GM12878 (cell line): ENCODE data around the gene LHFPL2. TPM values are rescaled to one million over a fixed set of nuclear protein-coding genes. Genes with fewer than 3 reads are reported as not detected.

Source experiments
- ATAC-seq: fragments of 200-7000 bp; cut with Tn5 transposase; 3 replicates; pipeline ENCODE4 v1.9.1; 2020; ENCODE audit warnings: mild to moderate bottlenecking, moderate library complexity
- BruUV-seq: library from RNA; stranded (reverse); fragments of 400-500 nt; replicated peaks from 2 replicates; lab custom pipeline; 2021; lab: Mats Ljungman, UMichigan
- CTCF ChIA-PET: fragments of 300-600 bp; sonication (Branson Sonifier 250); formaldehyde crosslinking; extraction: SDS; loops from one replicate; lab custom pipeline; 2021; ENCODE audit warnings: inconsistent platforms; lab: Yijun Ruan, JAX
- POLR2A ChIA-PET: fragments of 350-600 bp; formaldehyde crosslinking; extraction: SDS; loops from one replicate; lab custom pipeline; 2021; ENCODE audit warnings: inconsistent platforms; lab: Charles Lee
- RAD21 ChIA-PET: fragments of 300-600 bp; sonication (Branson Sonifier 250); formaldehyde crosslinking; loops from one replicate; lab custom pipeline; 2023; ENCODE audit warnings: antibody characterized with exemption; ENCODE audit not compliant: unreplicated experiment; lab: Charles Lee
- SMC1A ChIA-PET: fragments of 300-600 bp; sonication (Branson Sonifier 250); formaldehyde crosslinking; loops from one replicate; lab custom pipeline; 2023; ENCODE audit not compliant: unreplicated experiment, uncharacterized antibody; lab: Charles Lee
- DNase-seq: peaks from one replicate; pipeline ENCODE4 v3.0.0-alpha.2; 2011; ENCODE audit warnings: low read depth, low spot score
- FAIRE-seq: peaks from 3 replicates; lab custom pipeline; 2011; peaks lifted over from hg19 to GRCh38; lab: Jason Lieb, UNC
- H2AFZ ChIP-seq: 2 replicates; pipeline ENCODE4 v1.6.0; 2011; ENCODE audit warnings: low read depth, low read length, control low read depth; ENCODE audit not compliant: control insufficient read depth
- H3K27ac ChIP-seq: 2 replicates; pipeline ENCODE4 v1.5.1; 2011; ENCODE audit warnings: control low read depth; ENCODE audit not compliant: control insufficient read depth, insufficient read depth
- H3K27me3 ChIP-seq, 2 experiments: replicated peaks in 1 of 2; 2 replicates each; pipeline versions ENCODE4 v1.6.0 to v1.6.1; 2011; ENCODE audit warnings: low read length in 1 of 2; ENCODE audit not compliant: control insufficient read depth in 2 of 2, insufficient read depth in 2 of 2
- H3K36me3 ChIP-seq, 2 experiments: 2 replicates each; pipeline ENCODE4 v1.5.1; 2011; ENCODE audit warnings: low read length in 1 of 2; ENCODE audit not compliant: control insufficient read depth in 2 of 2, insufficient read depth in 2 of 2
- H3K4me1 ChIP-seq: 2 replicates; pipeline ENCODE4 v1.6.1; 2011; ENCODE audit warnings: mild to moderate bottlenecking, low read length, moderate library complexity, mixed read lengths; ENCODE audit not compliant: control insufficient read depth, insufficient read depth
- H3K4me2 ChIP-seq: 2 replicates; pipeline ENCODE4 v1.6.0; 2011; ENCODE audit warnings: control low read depth; ENCODE audit not compliant: control insufficient read depth, insufficient read depth
- H3K4me3 ChIP-seq: fragments of 200-600 bp; sonication (generic); 2 replicates; pipeline ENCODE4 v1.5.1; 2016
- H3K79me2 ChIP-seq: 2 replicates; pipeline ENCODE4 v1.6.0; 2011; ENCODE audit warnings: low read length; ENCODE audit not compliant: control insufficient read depth, insufficient read depth
- H3K9ac ChIP-seq: 2 replicates; pipeline ENCODE4 v1.8.0; 2011; ENCODE audit warnings: low read length, control low read depth, mixed read lengths; ENCODE audit not compliant: control insufficient read depth, insufficient read depth
- H3K9me3 ChIP-seq: replicated peaks from 3 replicates; pipeline ENCODE4 v1.5.1; 2011; ENCODE audit warnings: mild to moderate bottlenecking, low read length; ENCODE audit not compliant: control insufficient read depth, insufficient read depth
- H4K20me1 ChIP-seq: 2 replicates; pipeline ENCODE4 v1.6.0; 2011; ENCODE audit not compliant: control insufficient read depth, insufficient read depth
- SMC3 ChIP-seq: IDR thresholded peaks from 2 replicates; pipeline ENCODE4 v1.6.1; 2011; ENCODE audit warnings: low read length, improper control_type of control experiment, borderline replicate concordance
- TCF7 ChIP-seq: IDR thresholded peaks from 2 replicates; pipeline ENCODE4 v1.6.1; 2014; ENCODE audit warnings: antibody characterized with exemption, borderline replicate concordance
- WGBS: methylation state at CpG from one replicate; pipeline ENCODE4 v1.1.6; 2016; ENCODE audit warnings: low lambda C conversion rate; ENCODE audit not compliant: insufficient replicate concordance, insufficient coverage; ENCODE audit errors: missing lambda C conversion rate; 5-methylcytosine and 5-hydroxymethylcytosine counted together
- in situ Hi-C: fragments of 300-500 bp; cut with MboI; formaldehyde crosslinking; loops from 9 replicates; pipeline ENCODE4 v1.14.3; 2018; ENCODE audit warnings: mixed read lengths
- intact Hi-C: fragments of 100-400 bp; cut with micrococcal nuclease; formaldehyde crosslinking; loops from one replicate; pipeline ENCODE4 v1.14.2; 2022; ENCODE audit not compliant: unreplicated experiment
- polyA plus RNA-seq, 11 experiments: library from polyadenylated mRNA; depleted of rRNA in 4 of 11; unstranded in 6 of 11; stranded (reverse) in 5 of 11; fragments of >200 nt; fragmentation: Nextera tagmentation in 4 of 11; fragmentation: Illumina TruSeq in 1 of 11; extraction: Ambion mirVana in 4 of 11; extraction: Trizol in 1 of 11; gene quantifications; 1 replicate in 1 of 11; 2 replicates in 10 of 11; pipeline versions ENCODE4 v1.2.1 to v1.2.3, GENCODE V29; 2011 to 2016; ENCODE audit warnings: inconsistent platforms in 2 of 11, missing spikeins in 2 of 11, low read depth in 1 of 11
- total RNA-seq, 4 experiments: library from RNA; depleted of rRNA in 3 of 4; stranded (reverse); fragments of >200 nt in 3 of 4; fragmentation: Illumina TruSeq in 1 of 4; extraction: Trizol in 1 of 4; gene quantifications; 2 replicates each; pipeline versions ENCODE4 v1.2.1 to v1.2.3, GENCODE V29; 2013 to 2021
- TF ChIP-seq, protein P1 (sequence below): fragments of 450-650 bp; IDR thresholded peaks from 2 replicates; pipeline ENCODE4 v1.6.1; 2018; ENCODE audit warnings: mild to moderate bottlenecking, low read depth, moderate library complexity; ENCODE audit not compliant: partially characterized antibody
- TF ChIP-seq, protein P2 (sequence below): fragments of 450-650 bp; IDR thresholded peaks from 2 replicates; pipeline ENCODE4 v1.6.1; 2017; ENCODE audit warnings: mild to moderate bottlenecking, moderate library complexity

Gene LHFPL2
- total and polyA plus RNA-seq, 10 of the 15 experiments (the other 5 are each of a cell fraction or from before 2014, with no cell fraction given), result 4.1 to 21.8 (median 12.5) TPM

DNA sequence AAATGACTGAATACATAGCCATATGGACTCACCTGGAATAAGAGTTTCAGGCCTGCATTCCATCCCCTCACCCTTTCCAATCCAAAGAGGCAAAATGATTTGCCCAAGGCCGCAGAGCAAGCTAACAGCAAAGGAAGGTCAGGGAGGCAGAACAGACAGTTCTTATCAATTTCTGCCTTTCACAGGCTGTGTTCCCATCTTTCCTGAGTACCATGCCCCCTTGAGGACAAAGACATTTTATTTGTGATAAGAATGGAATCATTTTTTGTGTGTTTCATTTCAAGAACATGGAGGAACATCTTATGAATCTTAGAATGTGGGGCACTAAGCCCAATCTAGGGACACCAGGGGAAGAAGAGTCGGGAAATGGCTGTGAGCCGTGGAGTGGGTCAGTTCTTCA lies 13.9 kb downstream of the LHFPL2 start:
- intact Hi-C loops, result no loop called here
- H3K4me1 ChIP-seq, result peaks cover 25% of the 10 kb centered on the region
- H3K4me3 ChIP-seq, result no peak overlapping the region
- CTCF ChIA-PET, result interaction anchor here (0.6 to 1.9 kb wide), 3 partner anchors 13 to 165 kb away, joined by 3 to 4 read pairs (median 3); no protein-coding TSS in a partner anchor
- POLR2A ChIA-PET, result interaction anchor here (1.1 kb wide), 1 partner anchor 9 kb away, joined by 3 read pairs; no protein-coding TSS in a partner anchor
- H3K4me2 ChIP-seq, result no peak overlapping the region
- SMC1A ChIA-PET, result interaction anchor here (1.3 kb wide), 1 partner anchor 40 kb away, joined by 4 read pairs; no protein-coding TSS in a partner anchor
- in situ Hi-C loops, result no loop called here
- H2AFZ ChIP-seq, result no peak overlapping the region
- no peak overlapping the region for H3K9ac ChIP-seq
- H3K27me3 ChIP-seq, result no peaks in the 10 kb centered on the region
- no peaks in the 10 kb centered on the region for H4K20me1 ChIP-seq
- TF ChIP-seq, protein P1, sequence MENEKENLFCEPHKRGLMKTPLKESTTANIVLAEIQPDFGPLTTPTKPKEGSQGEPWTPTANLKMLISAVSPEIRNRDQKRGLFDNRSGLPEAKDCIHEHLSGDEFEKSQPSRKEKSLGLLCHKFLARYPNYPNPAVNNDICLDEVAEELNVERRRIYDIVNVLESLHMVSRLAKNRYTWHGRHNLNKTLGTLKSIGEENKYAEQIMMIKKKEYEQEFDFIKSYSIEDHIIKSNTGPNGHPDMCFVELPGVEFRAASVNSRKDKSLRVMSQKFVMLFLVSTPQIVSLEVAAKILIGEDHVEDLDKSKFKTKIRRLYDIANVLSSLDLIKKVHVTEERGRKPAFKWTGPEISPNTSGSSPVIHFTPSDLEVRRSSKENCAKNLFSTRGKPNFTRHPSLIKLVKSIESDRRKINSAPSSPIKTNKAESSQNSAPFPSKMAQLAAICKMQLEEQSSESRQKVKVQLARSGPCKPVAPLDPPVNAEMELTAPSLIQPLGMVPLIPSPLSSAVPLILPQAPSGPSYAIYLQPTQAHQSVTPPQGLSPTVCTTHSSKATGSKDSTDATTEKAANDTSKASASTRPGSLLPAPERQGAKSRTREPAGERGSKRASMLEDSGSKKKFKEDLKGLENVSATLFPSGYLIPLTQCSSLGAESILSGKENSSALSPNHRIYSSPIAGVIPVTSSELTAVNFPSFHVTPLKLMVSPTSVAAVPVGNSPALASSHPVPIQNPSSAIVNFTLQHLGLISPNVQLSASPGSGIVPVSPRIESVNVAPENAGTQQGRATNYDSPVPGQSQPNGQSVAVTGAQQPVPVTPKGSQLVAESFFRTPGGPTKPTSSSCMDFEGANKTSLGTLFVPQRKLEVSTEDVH, result no peak
- TF ChIP-seq SMC3 (peak; percentile 3; the same call in 1 of the 2 replicates), TCF7 (no peak)
- TF ChIP-seq, protein P2, sequence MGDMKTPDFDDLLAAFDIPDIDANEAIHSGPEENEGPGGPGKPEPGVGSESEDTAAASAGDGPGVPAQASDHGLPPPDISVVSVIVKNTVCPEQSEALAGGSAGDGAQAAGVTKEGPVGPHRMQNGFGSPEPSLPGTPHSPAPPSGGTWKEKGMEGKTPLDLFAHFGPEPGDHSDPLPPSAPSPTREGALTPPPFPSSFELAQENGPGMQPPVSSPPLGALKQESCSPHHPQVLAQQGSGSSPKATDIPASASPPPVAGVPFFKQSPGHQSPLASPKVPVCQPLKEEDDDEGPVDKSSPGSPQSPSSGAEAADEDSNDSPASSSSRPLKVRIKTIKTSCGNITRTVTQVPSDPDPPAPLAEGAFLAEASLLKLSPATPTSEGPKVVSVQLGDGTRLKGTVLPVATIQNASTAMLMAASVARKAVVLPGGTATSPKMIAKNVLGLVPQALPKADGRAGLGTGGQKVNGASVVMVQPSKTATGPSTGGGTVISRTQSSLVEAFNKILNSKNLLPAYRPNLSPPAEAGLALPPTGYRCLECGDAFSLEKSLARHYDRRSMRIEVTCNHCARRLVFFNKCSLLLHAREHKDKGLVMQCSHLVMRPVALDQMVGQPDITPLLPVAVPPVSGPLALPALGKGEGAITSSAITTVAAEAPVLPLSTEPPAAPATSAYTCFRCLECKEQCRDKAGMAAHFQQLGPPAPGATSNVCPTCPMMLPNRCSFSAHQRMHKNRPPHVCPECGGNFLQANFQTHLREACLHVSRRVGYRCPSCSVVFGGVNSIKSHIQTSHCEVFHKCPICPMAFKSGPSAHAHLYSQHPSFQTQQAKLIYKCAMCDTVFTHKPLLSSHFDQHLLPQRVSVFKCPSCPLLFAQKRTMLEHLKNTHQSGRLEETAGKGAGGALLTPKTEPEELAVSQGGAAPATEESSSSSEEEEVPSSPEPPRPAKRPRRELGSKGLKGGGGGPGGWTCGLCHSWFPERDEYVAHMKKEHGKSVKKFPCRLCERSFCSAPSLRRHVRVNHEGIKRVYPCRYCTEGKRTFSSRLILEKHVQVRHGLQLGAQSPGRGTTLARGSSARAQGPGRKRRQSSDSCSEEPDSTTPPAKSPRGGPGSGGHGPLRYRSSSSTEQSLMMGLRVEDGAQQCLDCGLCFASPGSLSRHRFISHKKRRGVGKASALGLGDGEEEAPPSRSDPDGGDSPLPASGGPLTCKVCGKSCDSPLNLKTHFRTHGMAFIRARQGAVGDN, result no peak
- no peak overlapping the region for H3K27ac ChIP-seq
- 84% methylated on average over 3 of the region's 3 CpGs for WGBS
- FAIRE-seq (no peak), DNase-seq (no peak), ATAC-seq (no peak)
- no TSS peak for BruUV-seq
- peaks cover 14% of the 10 kb centered on the region for H3K79me2 ChIP-seq
- H3K36me3 ChIP-seq, result peaks cover 10 to 13% of the 10 kb centered on the region in 2 experiments; a peak in 3 of 4 replicates
- RAD21 ChIA-PET, result interaction anchor here (1.2 kb wide), 2 partner anchors 11 to 13 kb away, joined by 3 read pairs; no protein-coding TSS in a partner anchor
- H3K9me3 ChIP-seq, result no peaks in the 10 kb centered on the region
